ENCODE results near the gene CEMIP.
"Not testable (repeated sequence)": the region's sequence is repeated elsewhere in the genome, so short reads cannot be mapped to it uniquely, and the experiment has no call there.

CEMIP gene

DNA sequence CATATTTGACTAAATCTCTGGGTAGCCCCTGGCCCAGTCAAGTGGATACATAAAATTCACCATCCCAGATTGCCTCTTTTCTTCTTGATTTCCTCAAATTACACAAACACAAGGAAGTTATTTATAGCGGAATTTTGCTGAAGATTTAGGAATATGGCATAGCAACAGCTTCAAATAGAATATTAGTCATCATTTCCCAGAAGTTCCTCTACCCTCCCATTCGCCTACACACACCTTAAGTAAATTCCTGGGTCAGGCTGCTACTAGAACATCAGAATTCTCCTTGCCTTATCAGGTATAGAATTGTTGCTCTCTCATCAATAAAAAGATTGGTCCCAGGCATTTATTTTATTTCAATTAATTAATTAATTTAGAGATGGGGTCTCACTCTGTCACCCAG, 178.8 kb downstream of the CEMIP start:
- peaks cover 25 to 51% (median 32%) of the 10 kb centered on the region in 11 experiments for H3K36me3 ChIP-seq
- H4K20me1 ChIP-seq: peaks cover 0 to 13% (median 0%) of the 10 kb centered on the region in 11 experiments; a peak in 2 of 22 replicates
- peaks cover 17 to 50% (median 27%) of the 10 kb centered on the region in 10 experiments for H3K4me1 ChIP-seq
- peaks cover 5 to 25% (median 9%) of the 10 kb centered on the region in 11 experiments; a peak in 11 of 22 replicates for H3K9me3 ChIP-seq (replicated peaks in 1 of 11)
- H3K27ac ChIP-seq: no peak overlapping the region
- no peak overlapping the region for H3K4me3 ChIP-seq
- H3K9ac ChIP-seq: no peak overlapping the region
- no peaks in the 10 kb centered on the region for H3K27me3 ChIP-seq
- TF ChIP-seq Cebpa-rat (IDR thresholded peaks at IDR 0.05): no peak
- H3K4me2 ChIP-seq: peak overlapping the region in 3 of 11 experiments; percentile 52 to 59 (median 56); a peak in 6 of 22 replicates

DNA sequence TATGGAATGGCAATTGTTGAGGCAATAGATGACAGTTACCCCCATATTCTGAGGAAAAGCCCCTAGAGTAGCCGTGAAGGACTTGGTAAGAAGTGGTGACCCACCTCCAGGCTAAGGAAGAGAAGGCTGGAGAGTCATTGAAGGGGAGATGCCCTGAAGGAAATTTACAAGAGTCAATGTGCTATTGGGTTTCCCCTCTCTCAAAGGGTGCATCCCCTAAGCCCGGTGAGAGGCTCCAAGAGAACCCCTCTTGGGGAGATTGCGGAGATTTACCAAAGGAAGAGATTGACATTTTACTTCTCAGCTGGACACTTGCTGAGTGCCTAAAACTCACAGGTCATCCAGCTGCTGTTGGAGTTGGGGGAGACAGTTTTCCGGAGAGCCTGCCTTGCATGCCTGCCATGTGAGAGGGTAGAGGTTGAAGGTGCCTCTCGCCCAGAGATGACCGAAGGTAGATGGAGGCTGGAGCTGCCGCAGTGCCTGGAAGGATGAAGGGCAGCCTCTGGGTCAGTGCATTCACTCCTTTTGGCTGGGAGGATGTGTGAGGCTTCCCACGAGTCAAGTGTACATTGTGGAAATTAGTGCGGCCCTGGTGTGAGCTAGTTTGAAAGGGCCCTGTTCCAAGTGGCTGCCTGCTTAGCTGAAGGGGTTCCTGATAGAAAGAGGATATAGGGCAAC, 179.8 kb downstream of the CEMIP start:
- no peak for TF ChIP-seq Cebpa-rat (IDR thresholded peaks at IDR 0.05)
- Histone ChIP-seq H3K27ac (no peak overlapping the region), H3K4me2 (no peak overlapping the region; a peak in 2 of 22 replicates), H4K20me1 (peaks cover 0 to 8% (median 0%) of the 10 kb centered on the region in 11 experiments; a peak in 2 of 22 replicates), H3K9me3 (replicated peaks in 1 of 11) (peaks cover 5 to 29% (median 10%) of the 10 kb centered on the region in 11 experiments; a peak in 12 of 22 replicates), H3K36me3 (peaks cover 25 to 52% (median 28%) of the 10 kb centered on the region in 11 experiments), H3K4me3 (no peak overlapping the region), H3K9ac (no peak overlapping the region), H3K4me1 (peaks cover 17 to 50% (median 27%) of the 10 kb centered on the region in 10 experiments), H3K27me3 (no peaks in the 10 kb centered on the region)

DNA sequence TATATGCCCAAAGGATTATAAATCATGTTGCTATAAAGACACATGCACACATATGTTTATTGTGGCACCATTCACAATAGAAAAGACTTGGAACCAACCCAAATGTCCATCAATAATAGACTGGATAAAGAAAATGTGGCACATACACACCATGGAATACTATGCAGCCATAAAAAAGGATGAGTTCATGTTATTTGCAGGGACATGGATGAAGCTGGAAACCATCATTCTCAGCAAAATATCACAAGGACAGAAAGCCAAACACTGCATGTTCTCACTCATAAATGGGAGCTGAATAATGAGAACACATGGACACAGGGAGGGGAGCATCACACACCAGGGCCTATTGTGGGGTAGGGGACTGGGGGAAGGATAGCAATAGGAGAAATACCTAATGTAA, 186.3 kb downstream of the CEMIP start:
- H3K4me2 ChIP-seq, H3K27ac ChIP-seq, H3K27me3 ChIP-seq, H3K9ac ChIP-seq, H3K4me1 ChIP-seq, H3K4me3 ChIP-seq: not testable (repeated sequence)
- H4K20me1 ChIP-seq: peaks cover 0 to 10% (median 3%) of the 10 kb centered on the region in 11 experiments; a peak in 9 of 22 replicates
- H3K36me3 ChIP-seq: peaks cover 26 to 89% (median 44%) of the 10 kb centered on the region in 11 experiments
- H3K9me3 ChIP-seq (replicated peaks in 1 of 11): peaks cover 16 to 37% (median 27%) of the 10 kb centered on the region in 11 experiments

DNA sequence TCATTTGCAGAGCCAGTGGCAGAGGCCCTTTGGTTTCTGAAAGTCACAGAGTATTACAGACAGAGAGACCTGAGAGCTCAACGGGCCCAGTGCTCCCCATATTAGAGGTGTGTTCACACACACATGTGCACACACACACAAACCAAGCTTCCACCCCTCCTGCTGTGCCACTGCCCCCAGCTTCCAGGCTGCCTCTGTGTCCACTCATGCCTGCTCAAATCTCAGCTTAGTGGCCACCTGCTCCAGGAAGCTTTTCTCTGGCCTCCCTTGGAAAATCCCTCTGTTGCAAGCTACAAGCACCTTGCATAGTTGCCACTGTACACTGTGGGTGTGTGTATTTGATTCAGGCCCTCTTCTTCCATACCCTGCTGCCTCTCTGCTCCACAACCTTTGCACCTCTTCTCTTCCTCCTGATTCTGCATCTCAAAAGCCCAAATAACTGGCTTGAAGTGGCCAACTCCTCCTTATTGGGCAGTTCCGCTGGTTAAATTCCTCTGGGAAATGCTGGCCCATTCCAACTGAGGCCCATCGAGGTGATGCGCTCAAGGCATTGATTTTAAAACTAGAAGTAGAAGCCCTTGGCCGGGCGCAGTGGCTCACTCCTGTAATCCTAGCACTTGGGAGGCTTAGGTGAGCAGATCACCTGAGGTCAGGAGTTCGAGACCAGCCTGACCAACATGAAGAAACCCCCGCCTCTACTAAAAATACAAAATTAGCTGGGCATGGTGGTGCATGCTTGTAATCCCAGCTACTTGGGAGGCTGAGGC, 187.4 kb downstream of the CEMIP start:
- no peak overlapping the region for H3K4me3 ChIP-seq
- no peaks in the 10 kb centered on the region for H3K27me3 ChIP-seq
- no peak overlapping the region for H3K4me2 ChIP-seq
- H4K20me1 ChIP-seq: peaks cover 5 to 21% (median 14%) of the 10 kb centered on the region in 11 experiments; a peak in 14 of 22 replicates
- peaks cover 20 to 82% (median 38%) of the 10 kb centered on the region in 11 experiments for H3K36me3 ChIP-seq
- no peaks in the 10 kb centered on the region for H3K4me1 ChIP-seq
- H3K27ac ChIP-seq: no peak overlapping the region
- no peak overlapping the region for H3K9ac ChIP-seq
- no peak for TF ChIP-seq Cebpa-rat (IDR thresholded peaks at IDR 0.05)
- peaks cover 16 to 32% (median 26%) of the 10 kb centered on the region in 11 experiments for H3K9me3 ChIP-seq (replicated peaks in 1 of 11)

DNA sequence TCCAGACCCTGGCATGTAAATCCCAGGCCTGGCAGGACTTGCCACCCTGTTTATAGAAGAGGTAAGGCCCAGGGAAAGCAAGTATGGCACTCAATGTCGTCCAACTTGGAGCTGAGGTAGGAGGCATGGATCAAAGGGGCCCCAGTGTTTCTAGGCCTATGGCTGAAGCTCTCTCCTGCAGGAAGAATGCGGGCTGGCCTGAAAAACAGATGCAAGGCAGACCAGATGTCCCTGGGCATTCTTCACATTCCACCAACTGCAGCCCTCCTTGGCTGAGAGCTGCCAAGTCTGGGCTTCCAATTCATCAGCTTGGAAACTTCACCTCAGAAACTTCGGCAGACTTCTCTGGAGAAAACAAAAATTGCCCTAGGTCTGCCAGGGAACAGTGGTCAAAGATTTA, 188.3 kb downstream of the CEMIP start:
- TF ChIP-seq Cebpa-rat (IDR thresholded peaks at IDR 0.05): no peak

DNA sequence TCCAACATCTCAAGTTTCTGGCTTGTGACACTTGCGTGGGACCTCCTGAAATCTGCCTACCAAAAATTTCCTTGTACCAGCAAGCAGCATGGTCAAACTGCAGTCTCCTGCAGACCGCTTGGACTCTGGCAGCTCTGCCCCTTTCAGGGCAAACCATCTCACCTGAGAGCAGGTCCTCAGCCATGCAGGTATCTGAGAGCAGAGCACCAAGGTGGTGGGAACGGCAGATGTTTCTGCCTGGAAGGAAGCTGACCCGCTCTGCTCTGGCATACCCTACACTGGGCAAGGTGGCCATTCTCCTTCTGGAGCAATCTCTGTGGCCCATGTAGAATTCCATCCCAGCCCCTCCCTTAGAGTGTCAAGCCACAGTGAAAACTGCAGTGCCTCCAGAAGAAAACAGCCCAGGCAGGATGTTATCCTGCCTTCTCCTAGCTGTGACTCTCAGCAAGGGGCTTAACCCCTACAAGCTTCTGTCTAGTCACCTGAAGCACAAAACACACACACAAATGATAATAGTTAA, 188.9 kb downstream of the CEMIP start:
- Histone ChIP-seq H3K36me3 (peaks cover 22 to 85% (median 41%) of the 10 kb centered on the region in 11 experiments), H3K27ac (no peak overlapping the region), H4K20me1 (peaks cover 5 to 29% (median 21%) of the 10 kb centered on the region in 11 experiments; a peak in 15 of 22 replicates), H3K4me3 (no peak overlapping the region), H3K9ac (no peak overlapping the region), H3K27me3 (no peaks in the 10 kb centered on the region), H3K4me1 (no peaks in the 10 kb centered on the region), H3K4me2 (no peak overlapping the region), H3K9me3 (replicated peaks in 1 of 11) (peaks cover 15 to 24% (median 18%) of the 10 kb centered on the region in 11 experiments)
- TF ChIP-seq Cebpa-rat (IDR thresholded peaks at IDR 0.05): no peak

More for the DNA sequence above, 188.3 kb downstream of the CEMIP start:
- no peak overlapping the region for H3K27ac ChIP-seq
- peaks cover 15 to 26% (median 18%) of the 10 kb centered on the region in 11 experiments for H3K9me3 ChIP-seq (replicated peaks in 1 of 11)
- no peak overlapping the region for H3K4me2 ChIP-seq
- peaks cover 5 to 29% (median 20%) of the 10 kb centered on the region in 11 experiments; a peak in 15 of 22 replicates for H4K20me1 ChIP-seq
- no peak overlapping the region for H3K4me3 ChIP-seq
- H3K36me3 ChIP-seq: peaks cover 20 to 79% (median 41%) of the 10 kb centered on the region in 11 experiments
- no peaks in the 10 kb centered on the region for H3K4me1 ChIP-seq
- no peak overlapping the region for H3K9ac ChIP-seq
- no peaks in the 10 kb centered on the region for H3K27me3 ChIP-seq

DNA sequence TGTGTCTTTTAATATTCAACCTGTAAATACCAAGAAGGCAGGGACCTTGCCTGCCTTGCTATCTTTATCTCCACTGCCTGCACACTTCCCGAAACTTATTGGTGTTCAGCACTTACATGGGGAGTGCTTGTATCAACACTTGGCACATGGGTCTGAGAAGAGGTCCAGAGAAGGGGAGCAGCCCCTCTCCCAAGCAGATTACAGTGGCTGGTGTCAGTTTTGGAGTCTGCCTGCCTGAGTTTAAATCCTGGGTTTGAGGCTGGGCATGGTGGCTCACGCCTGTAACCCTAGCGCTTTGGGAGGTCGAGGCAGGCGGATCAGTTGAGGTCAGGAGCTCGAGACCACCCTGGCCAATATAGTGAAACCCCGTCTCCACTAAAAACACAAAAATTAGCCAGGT, 190.1 kb downstream of the CEMIP start:
- Histone ChIP-seq H3K4me2 (no peak overlapping the region), H4K20me1 (peaks cover 5 to 42% (median 33%) of the 10 kb centered on the region in 11 experiments; a peak in 17 of 22 replicates), H3K27ac (no peak overlapping the region), H3K9me3 (replicated peaks in 1 of 11) (peaks cover 14 to 18% (median 15%) of the 10 kb centered on the region in 11 experiments), H3K9ac (no peak overlapping the region), H3K36me3 (peaks cover 35 to 86% (median 47%) of the 10 kb centered on the region in 11 experiments), H3K4me3 (no peak overlapping the region), H3K27me3 (no peaks in the 10 kb centered on the region), H3K4me1 (no peaks in the 10 kb centered on the region)
- TF ChIP-seq Cebpa-rat (IDR thresholded peaks at IDR 0.05): no peak

DNA sequence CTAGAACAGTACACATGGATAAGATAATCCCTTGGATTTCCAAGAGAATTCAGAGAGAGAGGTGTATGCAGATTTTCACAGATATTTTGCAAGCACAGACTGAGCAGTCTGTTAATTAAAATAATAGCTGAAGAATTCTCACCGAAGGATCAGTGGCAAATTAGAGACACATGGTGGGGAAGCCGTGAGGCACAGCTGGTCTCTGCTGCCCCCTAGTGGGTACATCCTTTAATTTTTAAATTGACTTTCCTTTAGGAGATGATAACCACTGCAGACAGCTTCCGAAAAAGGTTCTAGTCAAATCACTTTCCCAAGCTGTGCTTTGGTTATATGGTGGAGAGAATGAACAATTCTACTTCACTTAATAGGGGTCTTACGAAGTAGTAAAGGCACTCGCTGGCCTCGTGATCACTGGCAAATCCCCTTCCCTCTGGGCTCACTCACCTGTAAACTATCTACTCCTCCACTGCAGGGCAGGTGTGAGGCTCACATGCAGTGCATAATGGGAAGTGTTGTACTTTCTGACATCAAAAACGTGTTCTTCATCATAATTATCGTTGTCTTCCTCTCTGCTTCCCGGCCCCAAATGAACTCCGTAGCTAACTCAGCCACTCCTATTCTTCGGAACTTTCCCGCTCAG, 191.0 kb downstream of the CEMIP start:
- Histone ChIP-seq H3K36me3 (peaks cover 38 to 83% (median 51%) of the 10 kb centered on the region in 11 experiments), H3K27ac (no peak overlapping the region), H3K4me3 (no peak overlapping the region), H3K9me3 (replicated peaks in 1 of 11) (peaks cover 5 to 9% (median 7%) of the 10 kb centered on the region in 11 experiments; a peak in 16 of 22 replicates), H3K27me3 (no peaks in the 10 kb centered on the region), H3K4me2 (no peak overlapping the region), H3K4me1 (no peaks in the 10 kb centered on the region), H4K20me1 (peaks cover 9 to 47% (median 37%) of the 10 kb centered on the region in 11 experiments; a peak in 19 of 22 replicates), H3K9ac (no peak overlapping the region)
- no peak for TF ChIP-seq Cebpa-rat (IDR thresholded peaks at IDR 0.05)

Measured in BLaER1 treated with 17β-estradiol and CSF1 and Interleukin-3, amounts not matched to agents 10 nM and 100 nM (cell line).